GM12878 (cell line): ENCODE results near the gene MAPK1IP1L. TPM values are rescaled to one million over a fixed set of nuclear protein-coding genes. Genes with fewer than 3 reads are reported as not detected.

Source experiments
- CBX5 ChIP-seq: sonication (generic); IDR thresholded peaks from 2 replicates; pipeline ENCODE4 v1.6.1; 2016; ENCODE audit warnings: low read depth, moderate library complexity, mild to moderate bottlenecking, inconsistent platforms
- DPF2 ChIP-seq: fragments of 450-650 bp; IDR thresholded peaks from 2 replicates; pipeline ENCODE4 v1.6.1; 2017; ENCODE audit warnings: mild to moderate bottlenecking
- HDGF ChIP-seq: fragments of 450-650 bp; IDR thresholded peaks from 2 replicates; pipeline ENCODE4 v1.6.1; 2016; ENCODE audit warnings: antibody characterized with exemption
- POLR2AphosphoS5 ChIP-seq: IDR thresholded peaks from 2 replicates; pipeline ENCODE4 v1.6.1; 2011; ENCODE audit warnings: mild to moderate bottlenecking, low read length, inconsistent platforms
- RAD51 ChIP-seq: fragments of 450-650 bp; IDR thresholded peaks from 2 replicates; pipeline ENCODE4 v1.6.1; 2016; ENCODE audit warnings: moderate library complexity, mild to moderate bottlenecking, inconsistent platforms
- SPI1 ChIP-seq: IDR thresholded peaks from 2 replicates; pipeline ENCODE4 v1.6.1; 2011; ENCODE audit warnings: low read depth, mild to moderate bottlenecking, low read length, moderate library complexity, borderline replicate concordance; ENCODE audit not compliant: insufficient read depth
- SREBF1 ChIP-seq: IDR thresholded peaks from 2 replicates; pipeline ENCODE4 v1.6.1; 2012; ENCODE audit warnings: mild to moderate bottlenecking, low read length
- TAF1 ChIP-seq: IDR thresholded peaks from 2 replicates; pipeline ENCODE4 v1.6.1; 2011; ENCODE audit warnings: mild to moderate bottlenecking, low read depth, low read length, borderline replicate concordance
- polyA plus RNA-seq, 11 experiments: library from polyadenylated mRNA; depleted of rRNA in 4 of 11; unstranded in 6 of 11; stranded (reverse) in 5 of 11; fragments of >200 nt; fragmentation: Nextera tagmentation in 4 of 11; fragmentation: Illumina TruSeq in 1 of 11; extraction: Ambion mirVana in 4 of 11; extraction: Trizol in 1 of 11; gene quantifications; 1 replicate in 1 of 11; 2 replicates in 10 of 11; pipeline versions ENCODE4 v1.2.1 to v1.2.3, GENCODE V29; 2011 to 2016; ENCODE audit warnings: inconsistent platforms in 2 of 11, missing spikeins in 2 of 11, low read depth in 1 of 11
- total RNA-seq, 4 experiments: library from RNA; depleted of rRNA in 3 of 4; stranded (reverse); fragments of >200 nt in 3 of 4; fragmentation: Illumina TruSeq in 1 of 4; extraction: Trizol in 1 of 4; gene quantifications; 2 replicates each; pipeline versions ENCODE4 v1.2.1 to v1.2.3, GENCODE V29; 2013 to 2021
- TF ChIP-seq, protein P1 (sequence below): fragments of 450-650 bp; formaldehyde crosslinking; IDR thresholded peaks from 2 replicates; pipeline ENCODE4 v1.4.0; 2020; ENCODE audit warnings: mild to moderate bottlenecking, moderate library complexity
- TF ChIP-seq, protein P2 (sequence below): fragments of 450-650 bp; IDR thresholded peaks from 2 replicates; pipeline ENCODE4 v1.6.1; 2017; ENCODE audit warnings: low read depth, mild to moderate bottlenecking, moderate library complexity
- TF ChIP-seq, protein P3 (sequence below): fragments of 450-650 bp; IDR thresholded peaks from 2 replicates; pipeline ENCODE4 v1.6.1; 2017; ENCODE audit warnings: mild to moderate bottlenecking, low read depth, inconsistent platforms; ENCODE audit not compliant: poor library complexity, severe bottlenecking
- TF ChIP-seq, protein P4 (sequence below): fragments of 450-650 bp; IDR thresholded peaks from 2 replicates; pipeline ENCODE4 v1.6.1; 2016; ENCODE audit warnings: mild to moderate bottlenecking
- TF ChIP-seq, protein P5 (sequence below): fragments of 450-650 bp; IDR thresholded peaks from 2 replicates; pipeline ENCODE4 v1.6.1; 2017; ENCODE audit warnings: mild to moderate bottlenecking, moderate library complexity
- TF ChIP-seq, protein P6 (sequence below): IDR thresholded peaks from 2 replicates; pipeline ENCODE4 v1.6.1; 2012; ENCODE audit warnings: low read depth, low read length, improper control_type of control experiment
- TF ChIP-seq, protein P7 (sequence below): IDR thresholded peaks from 2 replicates; pipeline ENCODE4 v1.6.1; 2012; ENCODE audit warnings: low read depth, low read length, improper control_type of control experiment

The MAPK1IP1L gene
- total and polyA plus RNA-seq, 10 of the 15 experiments (the other 5 are each of a cell fraction or from before 2014, with no cell fraction given): 44.6 to 117 (median 73.0) TPM

DNA sequence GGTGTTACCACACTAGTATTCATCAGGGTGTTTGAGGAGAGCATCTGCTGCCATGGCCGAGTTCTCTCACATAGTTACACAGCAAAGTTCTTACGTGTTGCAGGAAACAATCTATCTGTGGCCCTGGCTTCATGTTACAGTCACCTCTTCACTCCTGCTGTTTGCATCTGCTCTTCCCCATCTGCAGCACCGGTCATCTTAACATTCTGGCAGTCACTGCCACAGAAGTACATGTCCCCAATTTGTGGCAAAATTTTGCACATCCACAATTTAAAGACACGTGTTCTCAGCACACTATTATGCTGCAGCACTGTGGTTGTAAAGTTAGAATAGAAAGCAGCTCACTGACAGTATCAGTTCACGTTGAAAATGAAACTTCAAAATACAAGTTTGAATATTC is 23.2 kb downstream of the MAPK1IP1L start (continued):
- TF ChIP-seq, protein P1, sequence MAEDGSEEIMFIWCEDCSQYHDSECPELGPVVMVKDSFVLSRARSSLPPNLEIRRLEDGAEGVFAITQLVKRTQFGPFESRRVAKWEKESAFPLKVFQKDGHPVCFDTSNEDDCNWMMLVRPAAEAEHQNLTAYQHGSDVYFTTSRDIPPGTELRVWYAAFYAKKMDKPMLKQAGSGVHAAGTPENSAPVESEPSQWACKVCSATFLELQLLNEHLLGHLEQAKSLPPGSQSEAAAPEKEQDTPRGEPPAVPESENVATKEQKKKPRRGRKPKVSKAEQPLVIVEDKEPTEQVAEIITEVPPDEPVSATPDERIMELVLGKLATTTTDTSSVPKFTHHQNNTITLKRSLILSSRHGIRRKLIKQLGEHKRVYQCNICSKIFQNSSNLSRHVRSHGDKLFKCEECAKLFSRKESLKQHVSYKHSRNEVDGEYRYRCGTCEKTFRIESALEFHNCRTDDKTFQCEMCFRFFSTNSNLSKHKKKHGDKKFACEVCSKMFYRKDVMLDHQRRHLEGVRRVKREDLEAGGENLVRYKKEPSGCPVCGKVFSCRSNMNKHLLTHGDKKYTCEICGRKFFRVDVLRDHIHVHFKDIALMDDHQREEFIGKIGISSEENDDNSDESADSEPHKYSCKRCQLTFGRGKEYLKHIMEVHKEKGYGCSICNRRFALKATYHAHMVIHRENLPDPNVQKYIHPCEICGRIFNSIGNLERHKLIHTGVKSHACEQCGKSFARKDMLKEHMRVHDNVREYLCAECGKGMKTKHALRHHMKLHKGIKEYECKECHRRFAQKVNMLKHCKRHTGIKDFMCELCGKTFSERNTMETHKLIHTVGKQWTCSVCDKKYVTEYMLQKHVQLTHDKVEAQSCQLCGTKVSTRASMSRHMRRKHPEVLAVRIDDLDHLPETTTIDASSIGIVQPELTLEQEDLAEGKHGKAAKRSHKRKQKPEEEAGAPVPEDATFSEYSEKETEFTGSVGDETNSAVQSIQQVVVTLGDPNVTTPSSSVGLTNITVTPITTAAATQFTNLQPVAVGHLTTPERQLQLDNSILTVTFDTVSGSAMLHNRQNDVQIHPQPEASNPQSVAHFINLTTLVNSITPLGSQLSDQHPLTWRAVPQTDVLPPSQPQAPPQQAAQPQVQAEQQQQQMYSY (CRISPR knock-in tag): no peak
- 0 out of 2 replicates have a peak, but pooled peaks have one; percentile 20 for TF ChIP-seq HDGF
- TF ChIP-seq POLR2AphosphoS5: peak; percentile 53; the same call in 1 of the 2 replicates
- TF ChIP-seq, protein P2, sequence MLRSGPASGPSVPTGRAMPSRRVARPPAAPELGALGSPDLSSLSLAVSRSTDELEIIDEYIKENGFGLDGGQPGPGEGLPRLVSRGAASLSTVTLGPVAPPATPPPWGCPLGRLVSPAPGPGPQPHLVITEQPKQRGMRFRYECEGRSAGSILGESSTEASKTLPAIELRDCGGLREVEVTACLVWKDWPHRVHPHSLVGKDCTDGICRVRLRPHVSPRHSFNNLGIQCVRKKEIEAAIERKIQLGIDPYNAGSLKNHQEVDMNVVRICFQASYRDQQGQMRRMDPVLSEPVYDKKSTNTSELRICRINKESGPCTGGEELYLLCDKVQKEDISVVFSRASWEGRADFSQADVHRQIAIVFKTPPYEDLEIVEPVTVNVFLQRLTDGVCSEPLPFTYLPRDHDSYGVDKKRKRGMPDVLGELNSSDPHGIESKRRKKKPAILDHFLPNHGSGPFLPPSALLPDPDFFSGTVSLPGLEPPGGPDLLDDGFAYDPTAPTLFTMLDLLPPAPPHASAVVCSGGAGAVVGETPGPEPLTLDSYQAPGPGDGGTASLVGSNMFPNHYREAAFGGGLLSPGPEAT: peak; percentile 66
- TF ChIP-seq, protein P3, sequence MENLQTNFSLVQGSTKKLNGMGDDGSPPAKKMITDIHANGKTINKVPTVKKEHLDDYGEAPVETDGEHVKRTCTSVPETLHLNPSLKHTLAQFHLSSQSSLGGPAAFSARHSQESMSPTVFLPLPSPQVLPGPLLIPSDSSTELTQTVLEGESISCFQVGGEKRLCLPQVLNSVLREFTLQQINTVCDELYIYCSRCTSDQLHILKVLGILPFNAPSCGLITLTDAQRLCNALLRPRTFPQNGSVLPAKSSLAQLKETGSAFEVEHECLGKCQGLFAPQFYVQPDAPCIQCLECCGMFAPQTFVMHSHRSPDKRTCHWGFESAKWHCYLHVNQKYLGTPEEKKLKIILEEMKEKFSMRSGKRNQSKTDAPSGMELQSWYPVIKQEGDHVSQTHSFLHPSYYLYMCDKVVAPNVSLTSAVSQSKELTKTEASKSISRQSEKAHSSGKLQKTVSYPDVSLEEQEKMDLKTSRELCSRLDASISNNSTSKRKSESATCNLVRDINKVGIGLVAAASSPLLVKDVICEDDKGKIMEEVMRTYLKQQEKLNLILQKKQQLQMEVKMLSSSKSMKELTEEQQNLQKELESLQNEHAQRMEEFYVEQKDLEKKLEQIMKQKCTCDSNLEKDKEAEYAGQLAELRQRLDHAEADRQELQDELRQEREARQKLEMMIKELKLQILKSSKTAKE: peak; percentile 62
- peak; percentile 55; the same call in 1 of the 2 replicates for TF ChIP-seq SPI1
- TF ChIP-seq SREBF1: no peak
- TF ChIP-seq CBX5: 0 out of 2 replicates have a peak, but pooled peaks have one; percentile 24
- TF ChIP-seq, protein P4, sequence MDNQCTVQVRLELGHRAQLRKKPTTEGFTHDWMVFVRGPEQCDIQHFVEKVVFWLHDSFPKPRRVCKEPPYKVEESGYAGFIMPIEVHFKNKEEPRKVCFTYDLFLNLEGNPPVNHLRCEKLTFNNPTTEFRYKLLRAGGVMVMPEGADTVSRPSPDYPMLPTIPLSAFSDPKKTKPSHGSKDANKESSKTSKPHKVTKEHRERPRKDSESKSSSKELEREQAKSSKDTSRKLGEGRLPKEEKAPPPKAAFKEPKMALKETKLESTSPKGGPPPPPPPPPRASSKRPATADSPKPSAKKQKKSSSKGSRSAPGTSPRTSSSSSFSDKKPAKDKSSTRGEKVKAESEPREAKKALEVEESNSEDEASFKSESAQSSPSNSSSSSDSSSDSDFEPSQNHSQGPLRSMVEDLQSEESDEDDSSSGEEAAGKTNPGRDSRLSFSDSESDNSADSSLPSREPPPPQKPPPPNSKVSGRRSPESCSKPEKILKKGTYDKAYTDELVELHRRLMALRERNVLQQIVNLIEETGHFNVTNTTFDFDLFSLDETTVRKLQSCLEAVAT: peak; percentile 24; the same call in 1 of the 2 replicates
- TF ChIP-seq, protein P5, sequence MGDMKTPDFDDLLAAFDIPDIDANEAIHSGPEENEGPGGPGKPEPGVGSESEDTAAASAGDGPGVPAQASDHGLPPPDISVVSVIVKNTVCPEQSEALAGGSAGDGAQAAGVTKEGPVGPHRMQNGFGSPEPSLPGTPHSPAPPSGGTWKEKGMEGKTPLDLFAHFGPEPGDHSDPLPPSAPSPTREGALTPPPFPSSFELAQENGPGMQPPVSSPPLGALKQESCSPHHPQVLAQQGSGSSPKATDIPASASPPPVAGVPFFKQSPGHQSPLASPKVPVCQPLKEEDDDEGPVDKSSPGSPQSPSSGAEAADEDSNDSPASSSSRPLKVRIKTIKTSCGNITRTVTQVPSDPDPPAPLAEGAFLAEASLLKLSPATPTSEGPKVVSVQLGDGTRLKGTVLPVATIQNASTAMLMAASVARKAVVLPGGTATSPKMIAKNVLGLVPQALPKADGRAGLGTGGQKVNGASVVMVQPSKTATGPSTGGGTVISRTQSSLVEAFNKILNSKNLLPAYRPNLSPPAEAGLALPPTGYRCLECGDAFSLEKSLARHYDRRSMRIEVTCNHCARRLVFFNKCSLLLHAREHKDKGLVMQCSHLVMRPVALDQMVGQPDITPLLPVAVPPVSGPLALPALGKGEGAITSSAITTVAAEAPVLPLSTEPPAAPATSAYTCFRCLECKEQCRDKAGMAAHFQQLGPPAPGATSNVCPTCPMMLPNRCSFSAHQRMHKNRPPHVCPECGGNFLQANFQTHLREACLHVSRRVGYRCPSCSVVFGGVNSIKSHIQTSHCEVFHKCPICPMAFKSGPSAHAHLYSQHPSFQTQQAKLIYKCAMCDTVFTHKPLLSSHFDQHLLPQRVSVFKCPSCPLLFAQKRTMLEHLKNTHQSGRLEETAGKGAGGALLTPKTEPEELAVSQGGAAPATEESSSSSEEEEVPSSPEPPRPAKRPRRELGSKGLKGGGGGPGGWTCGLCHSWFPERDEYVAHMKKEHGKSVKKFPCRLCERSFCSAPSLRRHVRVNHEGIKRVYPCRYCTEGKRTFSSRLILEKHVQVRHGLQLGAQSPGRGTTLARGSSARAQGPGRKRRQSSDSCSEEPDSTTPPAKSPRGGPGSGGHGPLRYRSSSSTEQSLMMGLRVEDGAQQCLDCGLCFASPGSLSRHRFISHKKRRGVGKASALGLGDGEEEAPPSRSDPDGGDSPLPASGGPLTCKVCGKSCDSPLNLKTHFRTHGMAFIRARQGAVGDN: peak; percentile 92
- peak; percentile 75 for TF ChIP-seq DPF2
- TF ChIP-seq, protein P6, sequence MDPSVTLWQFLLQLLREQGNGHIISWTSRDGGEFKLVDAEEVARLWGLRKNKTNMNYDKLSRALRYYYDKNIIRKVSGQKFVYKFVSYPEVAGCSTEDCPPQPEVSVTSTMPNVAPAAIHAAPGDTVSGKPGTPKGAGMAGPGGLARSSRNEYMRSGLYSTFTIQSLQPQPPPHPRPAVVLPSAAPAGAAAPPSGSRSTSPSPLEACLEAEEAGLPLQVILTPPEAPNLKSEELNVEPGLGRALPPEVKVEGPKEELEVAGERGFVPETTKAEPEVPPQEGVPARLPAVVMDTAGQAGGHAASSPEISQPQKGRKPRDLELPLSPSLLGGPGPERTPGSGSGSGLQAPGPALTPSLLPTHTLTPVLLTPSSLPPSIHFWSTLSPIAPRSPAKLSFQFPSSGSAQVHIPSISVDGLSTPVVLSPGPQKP: no peak
- TF ChIP-seq, protein P7, sequence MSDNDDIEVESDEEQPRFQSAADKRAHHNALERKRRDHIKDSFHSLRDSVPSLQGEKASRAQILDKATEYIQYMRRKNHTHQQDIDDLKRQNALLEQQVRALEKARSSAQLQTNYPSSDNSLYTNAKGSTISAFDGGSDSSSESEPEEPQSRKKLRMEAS: peak; percentile 54; the same call in 1 of the 2 replicates
- TF ChIP-seq RAD51: peak; percentile 79
- TF ChIP-seq TAF1: 0 out of 2 replicates have a peak, but pooled peaks have one; percentile 44
